Measurements from ENCODE around the gene CSTF1.
A peak's percentile ranks its signal among the peaks of the same experiment; 100 is the strongest.

Gene CSTF1

DNA sequence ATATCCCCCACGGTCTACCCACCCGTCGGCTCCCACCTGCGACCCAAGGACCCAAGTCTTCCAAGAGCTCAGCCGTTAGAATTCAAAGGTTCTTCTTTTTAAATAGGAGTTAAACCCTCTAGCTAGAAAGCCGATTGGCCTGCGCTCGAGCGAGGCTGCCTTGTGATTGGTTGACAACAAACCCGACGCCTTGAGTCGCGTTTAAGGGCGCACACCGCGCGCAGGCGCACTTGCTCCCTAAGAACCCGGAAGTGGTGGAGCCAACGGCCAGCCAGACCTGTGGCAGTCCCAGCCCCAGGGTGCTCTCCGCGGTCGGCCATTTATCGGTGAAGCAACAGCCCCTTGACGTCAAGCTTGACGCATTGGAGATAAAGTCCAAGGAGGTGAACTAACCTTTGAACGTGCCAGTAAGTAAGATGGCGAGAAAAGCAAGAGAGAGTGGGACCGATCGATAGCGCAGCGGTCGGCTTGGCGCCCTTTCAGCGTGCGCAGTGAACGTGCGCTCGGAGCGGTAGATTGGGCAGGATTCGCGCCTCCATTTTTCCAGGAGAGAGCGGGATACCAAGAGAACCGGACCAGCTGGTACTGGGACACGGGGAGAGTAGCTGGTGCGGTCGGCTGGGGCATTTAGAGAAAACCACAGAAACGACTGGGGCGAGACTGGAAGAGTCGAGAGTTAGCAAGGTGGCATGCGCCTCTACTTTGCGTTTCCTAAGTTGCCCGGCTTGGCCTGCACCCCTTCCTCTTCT is at the start of gene CSTF1, which contains the start of gene AURKA:
Gene CSTF1, plus strand, starts transcription at position 514 of the 749 bp plus-strand sequence. CDS start 2,908 bp downstream, outside the sequence.
Gene AURKA, minus strand, starts transcription at position 84 of the 749 bp plus-strand sequence. CDS start 4,018 bp downstream, outside the sequence.
- in situ Hi-C loops (cut with MboI; ENCODE audit: low sequenced_read_pairs, unreplicated experiment) = no loop called here
- DNase-seq (ENCODE audit: low spot score) = peak; percentile 100
- no peak for TF ChIP-seq CTCF (IDR thresholded peaks at IDR 0.05; ENCODE audit: borderline replicate concordance, control extremely low read depth, extremely low read depth, insufficient read depth, missing control alignments)

DNA sequence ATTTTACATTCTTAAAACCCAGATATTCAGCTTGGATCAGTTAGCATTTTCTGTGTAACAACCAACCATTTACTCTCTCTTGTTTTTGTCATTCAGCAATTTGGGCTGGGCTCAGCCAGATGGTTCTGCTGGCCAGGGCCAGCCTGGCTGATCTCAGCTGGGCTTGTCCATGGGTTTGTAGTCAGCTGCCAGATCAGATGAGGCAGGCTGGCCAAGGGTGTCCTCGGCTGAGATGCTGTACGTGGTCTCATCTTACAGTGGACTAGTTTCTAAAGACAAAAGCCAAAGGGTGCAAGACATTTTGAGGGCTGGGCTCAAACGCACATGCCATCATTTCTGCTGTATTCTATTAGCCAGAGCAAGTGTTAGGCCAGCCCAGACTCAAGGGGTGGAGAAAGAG is 49.7 kb upstream of the CSTF1 start:
- no peak for DNase-seq (ENCODE audit: low spot score)
- no peak for TF ChIP-seq CTCF (IDR thresholded peaks at IDR 0.05; ENCODE audit: borderline replicate concordance, control extremely low read depth, extremely low read depth, insufficient read depth, missing control alignments)
- in situ Hi-C loops (cut with MboI; ENCODE audit: low sequenced_read_pairs, unreplicated experiment) = loop anchor here (25.0 kb wide), 1 partner anchor 1680 kb away; no protein-coding TSS in a partner anchor

DNA sequence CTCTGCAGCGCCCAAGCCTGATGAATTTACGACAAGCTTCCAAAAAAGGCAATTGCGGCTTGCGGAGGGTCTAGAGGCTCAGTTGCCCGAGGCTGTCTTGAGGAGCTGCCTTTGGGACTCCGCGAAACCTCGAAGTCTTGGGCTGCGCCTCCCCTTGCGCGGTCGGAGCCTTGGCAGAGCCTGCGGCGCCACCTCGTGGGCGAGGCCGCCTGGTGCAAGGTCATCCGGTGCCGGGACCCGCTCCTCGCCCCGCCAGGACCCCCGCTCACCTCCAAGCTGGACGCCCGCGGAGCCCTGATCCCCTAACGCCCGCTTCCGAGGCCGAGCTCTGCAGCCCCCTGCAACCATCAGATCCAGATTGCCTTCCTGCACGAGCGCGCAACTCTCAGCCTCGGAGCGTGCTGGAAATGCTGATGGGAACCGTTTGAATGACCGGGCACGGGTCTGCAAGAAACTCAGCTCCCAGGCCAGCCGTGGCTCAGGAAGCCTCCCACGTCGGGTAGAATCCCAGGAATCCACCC is 48.5 kb upstream of the CSTF1 start:
- TF ChIP-seq CTCF (IDR thresholded peaks at IDR 0.05; ENCODE audit: borderline replicate concordance, control extremely low read depth, extremely low read depth, insufficient read depth, missing control alignments) = peak; percentile 73
- peak; percentile 81 for DNase-seq (ENCODE audit: low spot score)
- in situ Hi-C loops (cut with MboI; ENCODE audit: low sequenced_read_pairs, unreplicated experiment) = loop anchor here (25.0 kb wide), 1 partner anchor 1682 kb away; no protein-coding TSS in a partner anchor

DNA sequence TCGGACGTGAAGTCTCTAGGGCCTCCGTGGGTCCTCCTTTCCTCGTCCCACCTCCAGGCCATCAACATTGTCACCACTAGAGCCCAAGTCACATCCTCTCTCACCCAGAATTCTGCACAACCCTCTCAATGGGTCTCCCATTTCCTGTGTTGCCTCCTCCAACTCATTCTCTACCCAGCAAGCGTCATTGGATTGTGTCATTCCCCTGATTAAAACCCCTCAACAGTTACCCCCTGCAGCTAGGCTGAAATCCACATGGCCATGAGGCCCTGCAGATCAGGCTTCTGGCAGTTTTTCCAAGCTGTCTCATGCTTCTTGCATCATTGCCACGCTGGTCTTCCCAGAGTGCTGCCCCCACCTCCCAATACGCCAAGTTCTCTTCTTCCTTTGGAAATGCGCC is 46.5 kb upstream of the CSTF1 start:
- no peak for DNase-seq (ENCODE audit: low spot score)
- in situ Hi-C loops (cut with MboI; ENCODE audit: low sequenced_read_pairs, unreplicated experiment) = loop anchor here (25.0 kb wide), 1 partner anchor 1684 kb away; no protein-coding TSS in a partner anchor

GRCh38 chr20:56347628-56348304 is 44.7 kb upstream of the CSTF1 start:
- no peak for DNase-seq (ENCODE audit: low spot score)
- in situ Hi-C loops (cut with MboI; ENCODE audit: low sequenced_read_pairs, unreplicated experiment) = loop anchor here (25.0 kb wide), 1 partner anchor 1685 kb away; no protein-coding TSS in a partner anchor
- TF ChIP-seq CTCF (IDR thresholded peaks at IDR 0.05; ENCODE audit: borderline replicate concordance, control extremely low read depth, extremely low read depth, insufficient read depth, missing control alignments) = no peak

More for the DNA sequence above, 46.5 kb upstream of the CSTF1 start:
- no peak for TF ChIP-seq CTCF (IDR thresholded peaks at IDR 0.05; ENCODE audit: borderline replicate concordance, control extremely low read depth, extremely low read depth, insufficient read depth, missing control alignments)

DNA sequence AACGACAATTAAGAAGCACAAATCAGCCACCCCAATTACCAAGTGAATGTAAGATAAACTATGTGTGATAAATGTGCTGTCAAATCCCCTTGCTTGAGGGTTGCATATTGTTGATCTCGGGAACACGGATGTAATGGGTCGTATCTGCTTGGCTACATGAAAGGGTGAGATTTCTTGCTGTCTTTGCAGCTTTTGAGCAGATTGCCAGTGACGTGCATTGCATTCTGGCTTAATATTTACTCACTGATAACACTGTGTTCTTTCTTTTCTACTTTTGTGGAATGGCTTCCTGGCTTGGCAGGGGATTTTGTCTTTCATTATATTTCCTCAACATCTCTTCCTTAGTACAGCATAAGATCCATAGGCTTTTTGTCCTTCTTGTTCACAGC is 44.1 kb upstream of the CSTF1 start:
- TF ChIP-seq CTCF (IDR thresholded peaks at IDR 0.05; ENCODE audit: borderline replicate concordance, control extremely low read depth, extremely low read depth, insufficient read depth, missing control alignments) = no peak
- in situ Hi-C loops (cut with MboI; ENCODE audit: low sequenced_read_pairs, unreplicated experiment) = loop anchor here (25.0 kb wide), 1 partner anchor 1686 kb away; no protein-coding TSS in a partner anchor

More for the DNA sequence above, 44.1 kb upstream of the CSTF1 start:
- no peak for DNase-seq (ENCODE audit: low spot score)

Measured in GM13976 (cell line).